ENCODE results near the gene TSPEAR.
"Not testable (repeated sequence)": the region's sequence is repeated elsewhere in the genome, so short reads cannot be mapped to it uniquely, and the experiment has no call there.

The TSPEAR gene

DNA sequence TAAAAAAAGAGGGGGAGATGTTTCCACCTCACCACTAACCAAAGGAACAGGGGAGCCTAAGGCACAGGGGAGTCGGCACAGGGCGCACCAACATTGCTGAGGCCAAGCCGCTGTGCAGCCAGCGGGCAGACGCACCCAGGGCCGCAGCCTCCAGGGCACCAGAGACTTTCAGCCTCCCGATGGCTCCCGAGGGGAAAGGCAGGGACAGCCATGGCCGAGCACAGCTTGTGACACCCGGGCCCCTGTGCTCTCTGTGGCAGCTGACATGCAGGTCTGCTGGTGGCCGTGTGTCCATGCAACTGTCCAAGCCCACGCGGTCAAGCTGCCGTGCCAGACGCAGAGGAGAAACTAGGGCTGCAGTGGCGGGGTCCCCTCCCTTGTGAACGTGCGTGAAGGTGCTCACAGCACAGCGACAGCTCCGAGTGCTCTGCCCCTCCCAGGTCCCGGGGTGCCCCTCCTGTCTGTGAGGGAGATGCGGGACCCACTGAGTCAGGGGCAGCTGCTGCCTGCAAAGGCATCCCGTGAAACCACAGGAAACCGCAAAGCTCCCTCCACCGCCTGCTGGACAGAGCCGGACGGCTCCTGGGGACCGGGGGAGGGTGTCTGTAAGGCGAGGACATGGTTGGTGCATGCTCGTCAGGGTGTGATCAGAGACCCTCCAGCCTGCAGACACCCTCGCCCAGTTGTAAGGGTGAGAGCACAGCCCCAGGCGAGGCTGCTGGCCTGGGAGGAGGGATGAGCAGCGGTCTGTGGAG lies 62.6 kb downstream of the TSPEAR start:
- no peak for DNase-seq

DNA sequence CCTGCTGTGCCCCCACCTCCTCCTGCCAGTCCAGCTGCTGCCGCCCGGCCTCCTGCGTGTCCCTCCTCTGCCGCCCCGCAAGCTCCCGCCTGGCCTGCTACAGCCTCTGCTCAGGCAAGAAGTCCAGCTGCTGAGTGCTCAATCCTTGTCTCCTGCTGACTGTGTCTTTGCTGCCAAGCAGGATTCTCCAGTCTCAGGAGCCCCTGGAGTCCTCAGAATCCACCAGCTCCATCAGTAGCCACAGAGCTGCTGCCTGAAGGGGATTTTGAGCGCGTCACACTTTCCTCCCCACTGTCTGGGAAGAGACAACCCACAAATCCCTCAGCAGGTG lies 64.2 kb downstream of the TSPEAR start:
- DNase-seq: no peak

DNA sequence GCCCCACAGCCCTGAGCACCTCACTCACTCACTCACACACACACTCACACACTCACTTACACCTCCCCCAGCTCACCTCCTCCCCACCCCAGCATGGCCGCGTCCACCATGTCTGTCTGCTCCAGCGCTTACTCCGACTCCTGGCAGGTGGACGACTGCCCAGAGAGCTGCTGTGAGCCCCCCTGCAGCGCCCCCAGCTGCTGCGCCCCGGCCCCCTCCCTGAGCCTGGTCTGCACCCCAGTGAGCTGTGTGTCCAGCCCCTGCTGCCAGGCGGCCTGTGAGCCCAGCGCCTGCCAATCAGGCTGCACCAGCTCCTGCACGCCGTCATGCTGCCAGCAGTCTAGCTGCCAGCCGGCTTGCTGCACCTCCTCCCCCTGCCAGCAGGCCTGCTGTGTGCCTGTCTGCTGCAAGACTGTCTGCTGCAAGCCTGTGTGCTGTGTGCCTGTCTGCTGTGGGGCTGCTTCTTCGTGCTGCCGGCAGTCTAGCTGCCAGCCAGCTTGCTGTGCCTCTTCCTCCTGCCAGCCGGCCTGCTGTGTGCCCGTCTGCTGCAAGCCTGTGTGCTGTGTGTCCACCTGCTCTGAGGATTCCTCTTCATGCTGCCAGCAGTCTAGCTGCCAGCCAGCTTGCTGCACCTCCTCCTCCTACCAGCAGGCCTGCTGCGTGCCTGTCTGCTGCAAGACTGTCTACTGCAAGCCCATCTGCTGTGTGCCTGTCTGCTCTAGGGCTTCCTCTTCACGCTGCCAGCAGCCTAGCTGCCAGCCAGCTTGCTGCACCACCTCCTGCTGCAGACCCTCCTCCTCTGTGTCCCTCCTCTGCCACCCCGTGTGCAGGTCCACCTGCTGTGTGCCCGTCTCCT lies 64.8 kb downstream of the TSPEAR start, which contains the start of gene KRTAP10-11:
Gene KRTAP10-11 (plus strand): TSS at position 49 of the 856 bp plus-strand sequence. CDS start 45 bp downstream, at position 94.
- not testable (repeated sequence) for DNase-seq

DNA sequence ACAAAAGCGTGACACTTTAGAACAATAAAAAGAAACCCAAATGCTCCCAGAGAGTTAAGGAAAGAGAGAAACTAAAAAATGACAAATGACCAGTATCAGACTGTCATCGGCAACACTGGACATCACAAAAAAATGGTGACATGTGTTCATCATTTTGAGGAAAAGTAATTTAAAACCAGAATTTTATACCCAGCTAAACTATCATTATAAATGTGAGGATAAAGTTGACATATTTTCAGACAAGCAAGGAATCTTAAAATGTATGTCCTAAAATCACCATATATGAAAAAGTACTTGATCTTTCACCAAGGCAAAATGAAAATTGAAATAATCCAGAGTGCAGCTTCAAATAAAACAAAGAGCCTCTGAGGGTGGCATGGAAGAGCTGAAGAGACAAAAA lies 66.5 kb downstream of the TSPEAR start:
- no peak for DNase-seq

DNA sequence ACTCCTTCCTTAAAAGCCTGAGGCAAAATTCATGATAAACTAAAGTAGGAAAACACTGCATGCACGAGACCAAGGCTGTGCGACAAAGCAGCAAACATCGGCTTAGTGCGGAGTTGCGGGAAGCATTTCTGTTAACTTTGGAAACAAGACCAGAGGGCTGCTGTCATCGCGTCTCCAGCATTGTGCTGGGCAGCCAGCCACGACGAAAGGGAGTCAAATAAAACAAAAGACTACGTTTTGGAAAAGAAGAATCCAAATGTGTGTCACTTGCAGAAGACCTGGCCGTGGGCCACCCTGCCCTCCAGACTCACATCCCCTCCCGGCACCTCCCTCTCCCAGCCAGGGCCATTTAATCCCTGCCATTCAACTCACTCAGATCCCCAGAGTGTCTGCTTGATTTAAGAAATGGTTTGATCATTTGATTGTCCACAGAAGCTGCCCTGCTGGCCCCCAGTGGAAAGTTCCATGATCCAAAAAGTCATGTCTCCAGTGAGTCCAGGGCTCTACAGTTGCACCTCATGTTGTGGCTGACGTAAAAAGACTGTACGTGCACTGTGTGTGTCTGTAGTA lies 67.5 kb downstream of the TSPEAR start:
- DNase-seq: no peak

- no peak for DNase-seq
Measured at GRCh38 chr21:44640761-44641160, 70.6 kb downstream of the TSPEAR start.

DNA sequence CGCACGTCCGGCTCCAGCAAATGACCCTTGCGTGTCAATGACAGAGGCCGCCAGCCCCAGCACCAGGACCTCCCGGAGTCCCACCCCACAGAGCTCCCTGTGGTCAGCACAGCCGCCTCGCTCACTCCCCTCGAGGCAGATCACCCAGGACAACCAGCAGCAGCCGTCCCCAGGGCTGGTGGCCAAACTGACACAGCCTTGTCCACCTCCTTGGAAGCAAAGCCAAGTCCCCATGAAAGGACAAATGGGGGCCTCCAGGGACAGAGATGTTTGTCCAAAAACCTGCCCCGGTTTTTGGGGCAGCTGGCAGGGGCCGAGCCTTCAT lies 72.1 kb downstream of the TSPEAR start:
- DNase-seq: no peak

- not testable (repeated sequence) for DNase-seq
Measured at GRCh38 chr21:44638506-44639330, 72.7 kb downstream of the TSPEAR start.

DNA sequence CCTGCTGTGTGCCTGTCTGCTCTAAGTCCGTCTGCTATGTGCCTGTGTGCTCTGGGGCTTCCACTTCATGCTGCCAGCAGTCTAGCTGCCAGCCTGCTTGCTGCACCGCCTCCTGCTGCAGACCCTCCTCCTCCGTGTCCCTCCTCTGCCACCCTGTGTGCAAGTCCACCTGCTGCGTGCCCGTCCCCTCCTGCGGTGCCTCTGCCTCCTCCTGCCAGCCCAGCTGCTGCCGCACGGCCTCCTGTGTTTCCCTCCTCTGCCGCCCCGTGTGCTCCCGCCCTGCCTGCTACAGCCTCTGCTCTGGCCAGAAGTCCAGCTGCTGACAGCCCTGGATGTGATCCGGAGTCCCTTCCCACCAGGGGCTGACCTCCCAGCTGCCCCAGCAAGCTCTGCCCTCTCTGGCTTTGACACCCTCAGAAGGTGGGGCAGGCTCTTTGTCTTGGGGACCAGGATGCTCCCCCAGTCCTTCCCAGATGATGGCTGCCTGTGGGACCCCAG lies 73.5 kb downstream of the TSPEAR start:
- DNase-seq: not testable (repeated sequence)

DNA sequence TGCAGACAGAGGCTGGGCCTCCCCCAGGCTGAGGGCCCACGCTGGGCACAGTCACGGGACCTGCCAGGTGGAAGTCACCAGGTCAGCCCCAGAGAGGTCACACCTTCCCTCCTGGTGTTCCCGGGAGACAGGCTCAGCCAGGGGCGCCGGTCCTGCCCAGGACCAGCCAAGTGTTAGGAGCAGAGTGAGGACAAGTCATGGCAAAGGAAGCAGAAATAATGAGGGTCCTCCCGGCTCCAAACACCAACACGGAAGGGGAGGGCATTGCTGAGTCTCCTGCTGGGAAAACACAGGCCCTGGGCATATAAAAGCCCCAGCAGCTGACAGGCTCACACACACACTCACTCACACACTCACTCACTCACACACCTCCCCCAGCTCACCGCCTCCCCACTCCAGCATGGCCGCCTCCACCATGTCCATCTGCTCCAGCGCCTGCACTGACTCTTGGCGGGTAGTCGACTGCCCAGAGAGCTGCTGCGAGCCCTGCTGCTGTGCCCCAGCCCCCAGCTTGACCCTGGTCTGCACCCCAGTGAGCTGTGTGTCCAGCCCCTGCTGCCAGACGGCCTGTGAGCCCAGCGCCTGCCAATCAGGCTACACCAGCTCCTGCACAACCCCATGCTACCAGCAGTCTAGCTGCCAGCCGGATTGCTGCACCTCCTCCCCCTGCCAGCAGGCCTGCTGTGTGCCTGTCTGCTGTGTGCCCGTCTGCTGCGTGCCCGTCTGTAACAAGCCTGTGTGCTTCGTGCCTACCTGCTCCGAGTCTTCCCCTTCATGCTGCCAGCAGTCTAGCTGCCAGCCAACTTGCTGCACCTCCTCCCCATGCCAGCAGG lies 74.1 kb downstream of the TSPEAR start, which contains the start of gene KRTAP10-10:
Gene KRTAP10-10 (plus strand): TSS at position 339 of the 833 bp plus-strand sequence. CDS start 62 bp downstream, at position 401.
- DNase-seq: no peak

GRCh38 chr21:44636209-44637017 lies 75.0 kb downstream of the TSPEAR start:
- no peak for DNase-seq

DNA sequence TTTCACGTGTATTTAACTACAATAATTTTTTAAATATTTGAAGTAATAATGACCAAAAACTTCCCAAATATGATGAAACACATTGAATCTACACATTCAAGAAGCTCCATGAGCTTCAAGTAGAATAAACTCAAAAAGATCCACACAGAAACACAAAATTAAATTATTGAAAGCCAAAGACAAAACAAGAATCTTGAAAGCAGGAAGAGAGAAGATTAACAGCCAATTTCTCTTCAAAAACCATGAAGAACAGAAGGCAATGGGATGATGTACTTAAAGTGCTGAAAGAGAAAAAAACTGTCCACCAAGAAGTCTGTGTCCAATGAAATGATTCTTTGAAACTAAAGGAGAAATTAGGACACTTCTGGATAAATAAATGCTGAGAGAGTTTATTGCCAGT lies 79.3 kb downstream of the TSPEAR start:
- DNase-seq: no peak

DNA sequence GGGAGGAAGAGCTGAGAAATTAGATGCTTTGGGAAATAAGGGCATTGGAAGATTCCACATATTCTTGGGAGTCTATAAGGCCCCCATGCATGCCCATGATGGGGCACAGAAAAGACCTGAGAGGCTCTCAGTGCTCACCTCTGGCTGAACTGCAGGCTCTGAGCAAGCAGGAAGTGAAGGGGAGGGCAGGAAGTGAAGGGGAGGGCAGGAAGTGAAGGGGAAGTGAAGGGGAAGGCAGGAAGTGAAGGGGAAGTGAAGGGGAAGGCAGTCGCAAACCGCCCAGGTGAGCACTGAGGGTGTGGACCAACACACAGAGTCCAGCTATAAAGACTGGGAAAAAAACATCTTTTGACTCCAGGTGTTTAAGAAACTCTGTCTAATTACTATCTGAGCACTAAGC lies 80.9 kb downstream of the TSPEAR start:
- DNase-seq: no peak

GRCh38 chr21:44628707-44629391 lies 82.5 kb downstream of the TSPEAR start:
- DNase-seq: no peak

DNA sequence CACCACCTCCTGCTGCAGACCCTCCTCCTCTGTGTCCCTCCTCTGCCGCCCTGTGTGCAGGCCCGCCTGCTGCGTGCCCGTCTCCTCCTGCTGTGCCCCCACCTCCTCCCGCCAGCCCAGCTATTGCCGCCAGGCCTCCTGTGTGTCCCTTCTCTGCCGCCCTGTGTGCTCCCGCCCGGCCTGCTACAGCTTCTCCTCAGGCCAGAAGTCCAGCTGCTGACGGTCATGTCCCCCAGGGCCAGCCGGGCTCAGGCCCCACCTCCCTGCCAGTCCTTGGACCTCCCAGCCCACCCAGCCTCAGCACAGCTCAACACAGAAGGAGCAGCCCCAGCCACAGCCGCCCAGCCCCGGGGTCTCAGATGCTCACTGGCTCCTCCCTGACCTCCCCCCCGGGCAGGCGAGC lies 83.5 kb downstream of the TSPEAR start:
- not testable (repeated sequence) for DNase-seq

DNA sequence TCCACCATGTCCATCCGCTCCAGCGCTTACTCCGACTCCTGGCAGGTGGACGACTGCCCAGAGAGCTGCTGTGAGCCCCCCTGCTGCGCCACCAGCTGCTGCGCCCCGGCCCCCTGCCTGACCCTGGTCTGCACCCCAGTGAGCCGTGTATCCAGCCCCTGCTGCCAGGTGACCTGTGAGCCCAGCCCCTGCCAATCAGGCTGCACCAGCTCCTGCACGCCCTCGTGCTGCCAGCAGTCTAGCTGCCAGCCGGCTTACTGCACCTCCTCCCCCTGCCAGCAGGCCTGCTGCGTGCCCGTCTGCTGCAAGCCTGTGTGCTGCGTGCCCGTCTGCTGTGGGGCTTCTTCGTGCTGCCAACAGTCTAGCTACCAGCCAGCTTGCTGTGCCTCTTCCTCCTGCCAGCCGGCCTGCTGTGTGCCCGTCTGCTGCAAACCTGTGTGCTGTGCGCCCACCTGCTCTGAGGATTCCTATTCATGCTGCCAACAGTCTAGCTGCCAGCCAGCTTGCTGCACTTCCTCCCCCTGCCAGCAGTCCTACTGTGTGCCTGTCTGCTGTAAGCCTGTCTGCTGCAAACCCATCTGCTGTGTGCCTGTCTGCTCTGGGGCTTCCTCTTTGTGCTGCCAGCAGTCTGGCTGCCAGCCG lies 84.1 kb downstream of the TSPEAR start:
- DNase-seq: not testable (repeated sequence)

- DNase-seq: no peak
Measured at GRCh38 chr21:44626673-44627143, 84.7 kb downstream of the TSPEAR start, which contains the start of gene KRTAP10-9. KRTAP10-9 (plus strand) TSS chr21:44627093; CDS start chr21:44627172, 79 bp downstream.

DNA sequence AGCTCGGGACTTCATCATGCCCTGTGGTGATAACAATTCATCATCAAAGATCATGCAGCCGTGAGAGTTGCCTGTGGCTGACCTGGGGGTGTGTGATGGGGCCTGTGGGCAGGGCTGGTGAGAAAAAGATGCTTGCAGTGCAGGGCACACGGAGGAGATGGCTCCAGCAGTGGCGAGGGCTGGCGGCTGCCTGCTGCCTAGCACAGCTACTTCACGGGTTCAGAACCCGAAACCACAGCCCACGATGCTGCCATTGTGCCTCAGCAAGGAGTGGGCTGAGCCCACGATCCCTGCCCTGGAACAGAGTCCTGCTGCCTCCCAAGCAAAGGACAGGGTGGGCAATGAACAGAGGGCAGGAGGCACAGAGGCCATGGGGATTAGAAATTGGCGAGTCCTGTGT lies 85.1 kb downstream of the TSPEAR start:
- no peak for DNase-seq

DNA sequence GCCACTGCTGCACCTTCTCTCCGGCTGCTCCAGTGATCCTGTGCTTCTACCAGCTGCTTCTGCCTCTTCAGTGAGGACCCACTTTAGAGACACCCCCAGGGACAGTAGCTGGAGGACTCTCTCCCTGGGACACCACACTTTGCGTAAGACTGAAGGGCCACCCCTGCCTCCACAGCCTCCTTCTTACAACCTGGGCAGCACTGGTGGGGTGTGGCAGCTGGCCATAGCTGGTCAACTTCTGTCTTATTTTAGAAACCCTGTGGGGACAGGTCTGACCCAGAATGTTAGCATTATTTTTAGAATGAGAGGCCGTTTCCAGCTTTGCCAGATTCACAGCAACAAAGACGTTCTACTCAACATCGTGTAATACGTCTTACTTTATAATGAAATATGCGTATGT lies 85.6 kb downstream of the TSPEAR start:
- no peak for DNase-seq
